HepG2 (cell line): ENCODE data around the gene COPZ2. TPM values are rescaled to one million over a fixed set of nuclear protein-coding genes. Genes with fewer than 3 reads are reported as not detected.

ENCODE experiments used
- CREB1 ChIP-seq, 2 experiments: fragments of 450-650 bp in 1 of 2; IDR thresholded peaks; 2 replicates each; pipeline ENCODE4 v1.6.1; 2016 to 2017; ENCODE audit warnings: control low read depth in 1 of 2, mild to moderate bottlenecking in 1 of 2, missing compliant biosample characterization in 1 of 2, missing genetic modification characterization in 1 of 2
- CTCF ChIP-seq: sonication (generic); formaldehyde crosslinking; IDR thresholded peaks from 2 replicates; pipeline ENCODE4 v1.5.0; 2020; ENCODE audit warnings: mild to moderate bottlenecking, missing genetic modification reagents, moderate library complexity
- FLYWCH1 ChIP-seq: sonication (generic); formaldehyde crosslinking; IDR thresholded peaks from 2 replicates; pipeline ENCODE4 v1.8.1; 2023; ENCODE audit warnings: mild to moderate bottlenecking, missing genetic modification reagents
- HDAC1 ChIP-seq: sonication (generic); formaldehyde crosslinking; IDR thresholded peaks from 2 replicates; pipeline ENCODE4 v1.5.1; 2020; ENCODE audit warnings: mild to moderate bottlenecking, missing genetic modification reagents
- HNF4G ChIP-seq, 2 experiments: sonication (generic) in 1 of 2; formaldehyde crosslinking in 1 of 2; IDR thresholded peaks; 2 replicates each; pipeline versions ENCODE4 v1.4.0 to v1.6.1; 2011 to 2020; ENCODE audit warnings: borderline replicate concordance in 2 of 2, low read depth in 2 of 2, mild to moderate bottlenecking in 2 of 2, low read length in 1 of 2, missing genetic modification reagents in 1 of 2, moderate library complexity in 1 of 2
- KAT2B ChIP-seq: fragments of 150-350 bp; IDR thresholded peaks from 2 replicates; pipeline ENCODE4 v1.6.1; 2014; ENCODE audit warnings: low read depth, low read length, borderline replicate concordance
- MEIS1 ChIP-seq: sonication (generic); formaldehyde crosslinking; IDR thresholded peaks from 2 replicates; pipeline ENCODE4 v1.9.0; 2021; ENCODE audit warnings: mild to moderate bottlenecking, missing genetic modification reagents, moderate library complexity, borderline replicate concordance
- SMAD1 ChIP-seq: sonication (generic); formaldehyde crosslinking; IDR thresholded peaks from 2 replicates; pipeline ENCODE4 v1.4.0; 2020; ENCODE audit warnings: missing genetic modification reagents, low read depth, mild to moderate bottlenecking, borderline replicate concordance
- SP1 ChIP-seq, 2 experiments: fragments of 450-650 bp in 1 of 2; sonication (generic) in 1 of 2; formaldehyde crosslinking in 1 of 2; IDR thresholded peaks; 2 replicates each; pipeline versions ENCODE4 v1.4.0 to v1.6.1; 2016 to 2020; ENCODE audit warnings: missing genetic modification reagents in 1 of 2
- ZBTB21 ChIP-seq: sonication (generic); formaldehyde crosslinking; IDR thresholded peaks from 2 replicates; pipeline ENCODE4 v1.4.0; 2020; ENCODE audit warnings: missing genetic modification reagents
- ZFP82 ChIP-seq: sonication (generic); formaldehyde crosslinking; IDR thresholded peaks from 2 replicates; pipeline ENCODE4 v1.5.1; 2020; ENCODE audit warnings: mild to moderate bottlenecking, missing genetic modification reagents, borderline replicate concordance
- ZNF160 ChIP-seq: sonication (generic); formaldehyde crosslinking; IDR thresholded peaks from 2 replicates; pipeline ENCODE4 v1.8.0; 2022; ENCODE audit warnings: mild to moderate bottlenecking, inconsistent platforms, missing genetic modification reagents
- ZNF180 ChIP-seq: sonication (generic); formaldehyde crosslinking; IDR thresholded peaks from 2 replicates; pipeline ENCODE4 v1.4.0; 2020; ENCODE audit warnings: low read depth, missing genetic modification reagents, borderline replicate concordance
- ZNF296 ChIP-seq: sonication (generic); formaldehyde crosslinking; conservative IDR thresholded peaks from 2 replicates; pipeline ENCODE4 v1.5.0; 2020; ENCODE audit warnings: mild to moderate bottlenecking, missing genetic modification reagents
- ZNF546 ChIP-seq: sonication (generic); formaldehyde crosslinking; conservative IDR thresholded peaks from 2 replicates; pipeline ENCODE4 v1.8.1; 2023; ENCODE audit warnings: mild to moderate bottlenecking, missing genetic modification reagents
- ZNF564 ChIP-seq: sonication (generic); formaldehyde crosslinking; IDR thresholded peaks from 2 replicates; pipeline ENCODE4 v1.8.1; 2023; ENCODE audit warnings: mild to moderate bottlenecking, missing genetic modification reagents
- ZSCAN31 ChIP-seq: sonication (generic); formaldehyde crosslinking; IDR thresholded peaks from 2 replicates; pipeline ENCODE4 v1.5.0; 2020; ENCODE audit warnings: low read depth, mild to moderate bottlenecking, missing genetic modification reagents
- polyA plus RNA-seq, 8 experiments: library from polyadenylated mRNA; depleted of rRNA in 3 of 8; stranded (reverse) in 7 of 8; unstranded in 1 of 8; fragments of >200 nt; fragmentation: Illumina TruSeq in 4 of 8; extraction: Trizol in 4 of 8; gene quantifications; 2 replicates each; pipeline versions ENCODE4 v1.2.1 to v1.2.3, GENCODE V29; 2011 to 2016; ENCODE audit warnings: low read depth in 4 of 8, missing spikeins in 1 of 8, mixed read lengths in 1 of 8; ENCODE audit not compliant: insufficient read depth in 1 of 8
- total RNA-seq, 5 experiments: library from RNA; depleted of rRNA; stranded (reverse); fragments of >200 nt; fragmentation: Illumina TruSeq; extraction: Trizol; gene quantifications; 2 replicates each; pipeline ENCODE4 v1.2.3, GENCODE V29; 2016; ENCODE audit warnings: low read depth in 1 of 5
- TF ChIP-seq, protein P1 (sequence below): sonication (generic); formaldehyde crosslinking; IDR thresholded peaks from 2 replicates; pipeline ENCODE4 v1.5.0; 2020; ENCODE audit warnings: missing genetic modification reagents
- TF ChIP-seq, protein P2 (sequence below): sonication (generic); formaldehyde crosslinking; IDR thresholded peaks from 2 replicates; pipeline ENCODE4 v1.5.1; 2020; ENCODE audit warnings: mild to moderate bottlenecking, missing genetic modification reagents, moderate library complexity
- TF ChIP-seq, protein P3 (sequence below): IDR thresholded peaks from 2 replicates; pipeline ENCODE4 v1.6.1; 2016; ENCODE audit warnings: mild to moderate bottlenecking, missing biosample characterization, missing genetic modification reagents

COPZ2 gene
- total and polyA plus RNA-seq, 2 of the 13 experiments (the other 11 are each of a cell fraction or from before 2014, with no cell fraction given), result 0.61 to 1.5 TPM

DNA sequence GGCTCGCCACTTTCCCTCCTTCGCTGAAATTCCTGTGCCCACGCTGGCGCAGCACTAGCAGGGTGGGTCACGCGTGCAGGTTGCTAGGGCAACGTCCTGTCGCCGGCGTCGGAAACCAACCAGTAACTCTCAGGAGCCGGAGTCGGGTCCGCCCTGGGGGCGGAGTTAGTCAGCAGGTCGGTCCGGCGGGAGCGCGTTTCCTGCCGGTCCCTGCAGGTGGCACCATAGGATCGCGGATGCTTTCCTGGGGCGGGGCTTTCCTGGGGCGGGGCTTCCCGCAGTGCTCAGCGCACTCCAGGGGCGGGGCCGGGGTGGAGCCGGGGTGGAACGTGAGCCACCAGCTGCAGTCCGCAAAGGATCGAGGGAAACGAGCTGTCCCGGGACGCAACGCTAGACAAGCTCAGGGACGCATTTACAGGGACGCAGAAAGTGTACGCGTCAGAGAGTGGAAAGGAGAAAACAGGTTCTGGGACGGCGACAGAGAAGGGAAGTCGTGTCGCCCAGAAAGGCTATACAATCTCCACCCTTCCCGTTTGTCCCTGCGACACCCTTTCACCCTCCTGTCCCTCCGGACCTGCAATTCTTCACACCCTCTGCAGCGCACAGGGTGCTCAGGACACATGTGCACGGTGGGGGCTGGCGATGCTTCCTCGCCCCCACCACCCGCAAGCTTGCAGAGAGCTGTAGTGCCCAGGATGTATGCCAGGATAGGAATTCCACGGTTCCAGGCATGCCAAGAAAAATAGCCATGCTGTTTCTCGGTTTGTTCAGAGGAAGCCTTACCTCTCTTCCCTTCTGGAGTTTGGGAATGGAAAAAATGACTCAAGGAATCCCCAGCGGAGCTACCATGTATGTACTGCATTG lies 12.3 kb downstream of the COPZ2 start (continued):
- TF ChIP-seq, protein P1, sequence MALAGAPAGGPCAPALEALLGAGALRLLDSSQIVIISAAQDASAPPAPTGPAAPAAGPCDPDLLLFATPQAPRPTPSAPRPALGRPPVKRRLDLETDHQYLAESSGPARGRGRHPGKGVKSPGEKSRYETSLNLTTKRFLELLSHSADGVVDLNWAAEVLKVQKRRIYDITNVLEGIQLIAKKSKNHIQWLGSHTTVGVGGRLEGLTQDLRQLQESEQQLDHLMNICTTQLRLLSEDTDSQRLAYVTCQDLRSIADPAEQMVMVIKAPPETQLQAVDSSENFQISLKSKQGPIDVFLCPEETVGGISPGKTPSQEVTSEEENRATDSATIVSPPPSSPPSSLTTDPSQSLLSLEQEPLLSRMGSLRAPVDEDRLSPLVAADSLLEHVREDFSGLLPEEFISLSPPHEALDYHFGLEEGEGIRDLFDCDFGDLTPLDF (CRISPR knock-in tag), result no peak
- TF ChIP-seq ZNF564 (CRISPR knock-in tag) (no peak), FLYWCH1 (CRISPR knock-in tag) (no peak), ZNF160 (CRISPR knock-in tag) (no peak), ZNF546 (0 out of 2 replicates have a peak, but pooled peaks have one; percentile 20), CREB1 (IDR thresholded peaks at IDR 0.05) (peak; percentile 56), CREB1 (CRISPR knock-in tag; IDR thresholded peaks at IDR 0.05) (no peak), SMAD1 (CRISPR knock-in tag) (no peak), ZBTB21 (CRISPR knock-in tag) (no peak), CTCF (CRISPR knock-in tag) (peak; percentile 99), KAT2B (no peak), ZNF296 (CRISPR knock-in tag) (no peak), ZSCAN31 (CRISPR knock-in tag) (peak; percentile 66), ZFP82 (no peak), HDAC1 (peak; percentile 96), SP1 (IDR thresholded peaks at IDR 0.05) (no peak), SP1 (CRISPR knock-in tag; IDR thresholded peaks at IDR 0.05) (peak; percentile 91), ZNF180 (CRISPR knock-in tag) (0 out of 2 replicates have a peak, but pooled peaks have one; percentile 39), MEIS1 (CRISPR knock-in tag) (peak; percentile 58; the same call in 1 of the 2 replicates), HNF4G (IDR thresholded peaks at IDR 0.05; ENCODE audit: borderline replicate concordance, low read depth, low read length) (no peak), HNF4G (CRISPR knock-in tag; IDR thresholded peaks at IDR 0.05; ENCODE audit: borderline replicate concordance, low read depth) (no peak)
- TF ChIP-seq, protein P2, sequence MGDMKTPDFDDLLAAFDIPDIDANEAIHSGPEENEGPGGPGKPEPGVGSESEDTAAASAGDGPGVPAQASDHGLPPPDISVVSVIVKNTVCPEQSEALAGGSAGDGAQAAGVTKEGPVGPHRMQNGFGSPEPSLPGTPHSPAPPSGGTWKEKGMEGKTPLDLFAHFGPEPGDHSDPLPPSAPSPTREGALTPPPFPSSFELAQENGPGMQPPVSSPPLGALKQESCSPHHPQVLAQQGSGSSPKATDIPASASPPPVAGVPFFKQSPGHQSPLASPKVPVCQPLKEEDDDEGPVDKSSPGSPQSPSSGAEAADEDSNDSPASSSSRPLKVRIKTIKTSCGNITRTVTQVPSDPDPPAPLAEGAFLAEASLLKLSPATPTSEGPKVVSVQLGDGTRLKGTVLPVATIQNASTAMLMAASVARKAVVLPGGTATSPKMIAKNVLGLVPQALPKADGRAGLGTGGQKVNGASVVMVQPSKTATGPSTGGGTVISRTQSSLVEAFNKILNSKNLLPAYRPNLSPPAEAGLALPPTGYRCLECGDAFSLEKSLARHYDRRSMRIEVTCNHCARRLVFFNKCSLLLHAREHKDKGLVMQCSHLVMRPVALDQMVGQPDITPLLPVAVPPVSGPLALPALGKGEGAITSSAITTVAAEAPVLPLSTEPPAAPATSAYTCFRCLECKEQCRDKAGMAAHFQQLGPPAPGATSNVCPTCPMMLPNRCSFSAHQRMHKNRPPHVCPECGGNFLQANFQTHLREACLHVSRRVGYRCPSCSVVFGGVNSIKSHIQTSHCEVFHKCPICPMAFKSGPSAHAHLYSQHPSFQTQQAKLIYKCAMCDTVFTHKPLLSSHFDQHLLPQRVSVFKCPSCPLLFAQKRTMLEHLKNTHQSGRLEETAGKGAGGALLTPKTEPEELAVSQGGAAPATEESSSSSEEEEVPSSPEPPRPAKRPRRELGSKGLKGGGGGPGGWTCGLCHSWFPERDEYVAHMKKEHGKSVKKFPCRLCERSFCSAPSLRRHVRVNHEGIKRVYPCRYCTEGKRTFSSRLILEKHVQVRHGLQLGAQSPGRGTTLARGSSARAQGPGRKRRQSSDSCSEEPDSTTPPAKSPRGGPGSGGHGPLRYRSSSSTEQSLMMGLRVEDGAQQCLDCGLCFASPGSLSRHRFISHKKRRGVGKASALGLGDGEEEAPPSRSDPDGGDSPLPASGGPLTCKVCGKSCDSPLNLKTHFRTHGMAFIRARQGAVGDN, result peak; percentile 82
- TF ChIP-seq, protein P3, sequence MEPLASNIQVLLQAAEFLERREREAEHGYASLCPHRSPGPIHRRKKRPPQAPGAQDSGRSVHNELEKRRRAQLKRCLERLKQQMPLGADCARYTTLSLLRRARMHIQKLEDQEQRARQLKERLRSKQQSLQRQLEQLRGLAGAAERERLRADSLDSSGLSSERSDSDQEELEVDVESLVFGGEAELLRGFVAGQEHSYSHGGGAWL (CRISPR knock-in tag), result peak; percentile 79; the same call in 1 of the 2 replicates
